Umbilical cord (tissue), 2 donors: ENCODE results near the gene VCX. TPM values are rescaled to one million over a fixed set of nuclear protein-coding genes. Genes with fewer than 3 reads are reported as not detected.
"Not testable (repeated sequence)": the region's sequence is repeated elsewhere in the genome, so short reads cannot be mapped to it uniquely, and the experiment has no call there.

Experiments
- DNase-seq: peaks from one replicate; pipeline ENCODE4 v3.0.0-alpha.2; 2015; ENCODE audit warnings: low spot score
- total RNA-seq: library from RNA; depleted of rRNA; stranded (reverse); fragments of >200 nt; gene quantifications from one replicate; pipeline ENCODE4 v1.2.3, GENCODE V29; 2014; ENCODE audit warnings: low replicate concordance; ENCODE audit not compliant: insufficient read depth

VCX gene
- total RNA-seq, result not detected

DNA sequence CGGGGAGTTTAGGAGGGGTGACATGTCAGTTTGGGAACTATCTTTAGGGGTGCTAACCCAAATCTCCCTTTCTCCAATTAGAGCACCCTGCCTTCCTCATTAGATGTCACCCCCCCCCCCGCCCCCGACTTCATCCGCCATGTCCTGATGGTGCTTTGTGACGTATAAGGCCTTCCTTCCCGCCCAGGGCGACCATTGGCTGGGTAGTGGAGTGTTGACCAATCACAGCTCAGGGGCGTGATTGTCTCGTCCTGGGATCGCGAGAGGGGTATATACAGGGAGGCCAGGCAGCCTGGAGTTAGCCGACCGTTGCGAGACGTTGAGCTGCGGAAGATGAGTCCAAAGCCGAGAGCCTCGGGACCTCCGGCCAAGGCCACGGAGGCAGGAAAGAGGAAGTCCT lies at the start of gene VCX:
Gene VCX, plus strand, starts transcription at position 301 of the 400 bp plus-strand sequence. Its CDS starts 33 bp downstream, at position 334.
- DNase-seq, result not testable (repeated sequence)

DNA sequence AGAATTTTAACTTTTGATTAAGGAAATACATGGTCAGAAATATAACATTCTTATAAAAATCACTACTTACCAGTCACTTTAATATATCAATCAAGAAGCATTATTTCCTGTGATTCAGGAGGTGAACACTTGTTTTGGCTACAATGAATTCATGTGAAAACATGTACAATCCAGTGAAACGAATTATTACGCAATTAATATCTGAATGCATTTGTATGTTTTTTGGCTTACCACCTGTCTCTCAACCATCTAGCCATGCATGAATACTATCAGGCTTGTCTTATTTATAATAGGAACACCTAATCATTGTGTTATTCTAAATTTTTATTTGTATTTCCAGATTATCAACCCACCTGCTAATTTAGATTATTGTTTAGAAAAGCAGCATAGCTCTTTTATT lies 44.6 kb upstream of the VCX start:
- DNase-seq, result no peak

DNA sequence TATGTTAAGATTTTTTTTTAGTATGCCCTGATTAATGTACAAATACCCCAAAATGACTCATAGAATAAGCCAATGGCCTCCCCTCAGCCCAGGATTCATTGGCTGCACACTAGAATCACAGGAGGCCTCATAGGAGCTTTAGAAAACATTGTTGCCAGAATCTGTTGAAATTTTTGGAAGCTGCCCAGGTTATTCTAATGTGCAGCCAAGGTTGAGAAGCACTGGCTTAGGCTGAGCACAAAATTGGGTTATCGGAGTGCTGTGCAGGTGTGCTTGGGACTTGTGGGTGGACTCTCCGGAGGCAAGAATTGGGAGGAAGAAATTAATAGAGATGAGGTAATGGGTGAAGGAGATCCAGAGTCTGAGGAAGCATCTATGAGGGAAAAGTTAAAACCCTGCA lies 41.3 kb upstream of the VCX start:
- no peak for DNase-seq

DNA sequence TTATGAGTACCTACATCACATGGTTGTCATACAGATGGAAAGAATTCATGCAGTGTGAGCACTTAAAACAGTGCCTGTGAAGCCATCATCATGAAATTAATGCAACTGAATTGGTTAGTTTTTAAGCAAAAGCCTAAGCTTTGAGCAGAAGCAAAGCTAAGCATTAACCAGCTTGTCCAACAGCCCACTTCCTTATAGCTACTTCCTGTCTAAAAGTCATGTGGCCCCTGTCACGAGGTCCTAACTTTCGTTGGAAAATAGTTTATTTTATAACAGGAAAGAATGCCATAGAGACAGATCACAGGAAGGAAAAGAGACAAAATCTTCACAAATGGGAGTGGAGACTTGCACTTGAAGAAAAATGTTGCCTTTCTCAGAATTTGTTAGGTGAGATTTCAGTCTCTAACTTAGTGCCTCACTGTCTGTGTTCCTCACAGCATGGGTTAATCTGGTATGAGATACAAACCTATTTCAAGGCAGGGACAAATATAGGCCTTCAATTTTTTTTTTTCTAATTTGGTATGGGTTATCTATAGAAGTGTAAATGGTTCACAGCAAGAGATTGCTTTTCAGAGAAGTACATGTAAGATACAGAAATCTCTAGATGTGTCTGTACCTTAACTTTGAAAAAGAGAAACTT lies 27.7 kb upstream of the VCX start:
- no peak for DNase-seq

DNA sequence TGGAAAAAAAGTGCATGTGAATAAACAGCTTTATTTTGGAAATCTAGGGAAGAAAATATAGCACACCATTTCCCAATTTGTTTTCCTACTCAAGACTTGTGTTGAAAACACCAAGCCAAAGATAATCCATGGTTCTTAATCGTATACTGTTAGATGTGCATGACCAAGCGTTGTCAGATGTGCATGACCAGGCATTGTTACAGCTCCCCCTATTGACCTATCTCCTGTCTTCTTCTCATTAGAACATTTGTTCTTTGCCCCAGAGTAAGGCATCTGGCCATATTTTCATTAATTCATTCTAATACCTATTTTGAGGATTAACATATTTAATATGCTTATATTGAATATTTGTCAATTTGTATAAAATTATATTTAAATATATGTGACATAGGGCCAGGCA lies 14.4 kb upstream of the VCX start:
- DNase-seq, result no peak

DNA sequence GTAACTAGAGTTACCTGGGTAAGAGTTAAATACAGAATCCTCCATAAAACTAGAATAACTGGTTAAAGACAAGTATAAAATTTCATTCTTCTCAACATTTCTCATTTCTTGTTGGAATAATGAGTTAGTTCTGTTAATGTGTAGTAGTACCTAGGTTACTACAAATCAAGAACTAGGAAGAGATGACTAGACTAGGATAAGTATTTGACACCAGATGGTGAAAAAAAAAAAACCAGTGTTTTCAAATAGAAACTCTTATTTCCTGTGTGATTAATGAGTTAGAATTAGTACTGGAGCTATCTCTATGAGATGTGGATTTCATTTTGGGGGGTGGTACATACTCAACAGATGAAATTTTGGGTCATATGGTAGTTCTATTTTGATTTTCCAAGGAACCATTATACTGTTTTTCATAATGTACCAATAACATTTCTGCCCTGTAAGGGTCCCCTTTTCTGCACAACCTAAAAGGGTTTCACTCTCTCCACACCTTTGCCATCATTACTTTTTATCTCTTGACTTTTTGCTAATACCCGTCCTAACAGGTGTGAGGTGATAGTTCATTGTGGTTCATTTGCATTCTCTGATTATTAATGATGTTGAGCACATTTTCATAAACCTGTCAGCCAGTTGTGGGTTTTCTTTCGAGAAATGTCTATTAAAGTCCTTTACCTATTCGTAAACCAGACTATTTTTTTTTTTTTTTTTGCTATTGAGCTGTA lies 1.7 kb upstream of the VCX start:
- no peak for DNase-seq

DNA sequence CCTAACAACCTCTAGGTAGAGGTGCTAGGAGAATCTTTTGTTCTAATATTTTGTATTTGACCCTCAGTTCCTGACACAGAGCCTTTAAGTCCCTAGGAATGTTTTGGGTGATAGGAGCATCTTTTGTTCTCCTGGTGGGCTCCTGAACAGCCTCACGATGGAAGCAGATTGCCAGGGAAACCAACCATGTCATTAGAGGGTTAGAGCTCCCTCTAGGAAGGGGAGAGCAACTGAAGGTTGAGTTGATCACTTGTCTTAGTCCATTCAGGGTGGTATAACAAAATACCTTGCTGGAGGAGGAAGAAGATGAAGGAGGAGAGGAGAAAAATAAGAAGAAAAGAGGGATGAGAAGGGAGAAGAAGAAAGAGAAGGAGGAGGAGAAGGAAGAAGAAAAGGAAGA lies 9.2 kb downstream of the VCX start:
- no peak for DNase-seq

DNA sequence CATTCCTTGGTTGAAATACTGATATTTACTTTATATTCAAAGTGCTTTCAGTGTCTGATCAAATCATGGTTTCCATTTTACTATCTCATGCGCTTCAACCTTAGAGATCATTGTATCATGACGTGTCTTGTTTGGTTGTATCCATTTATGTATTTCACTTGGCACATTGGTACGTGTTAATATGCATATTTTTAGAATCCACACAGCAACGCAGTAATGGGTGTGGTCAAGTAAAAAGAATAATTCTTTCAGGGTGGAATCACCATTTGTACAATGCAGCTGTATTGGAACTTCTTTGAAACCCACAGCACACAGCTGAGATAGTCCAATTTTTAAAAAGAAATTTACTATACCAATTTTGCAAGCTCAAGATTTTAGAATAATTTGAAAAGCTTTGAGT lies 29.1 kb downstream of the VCX start:
- no peak for DNase-seq

DNA sequence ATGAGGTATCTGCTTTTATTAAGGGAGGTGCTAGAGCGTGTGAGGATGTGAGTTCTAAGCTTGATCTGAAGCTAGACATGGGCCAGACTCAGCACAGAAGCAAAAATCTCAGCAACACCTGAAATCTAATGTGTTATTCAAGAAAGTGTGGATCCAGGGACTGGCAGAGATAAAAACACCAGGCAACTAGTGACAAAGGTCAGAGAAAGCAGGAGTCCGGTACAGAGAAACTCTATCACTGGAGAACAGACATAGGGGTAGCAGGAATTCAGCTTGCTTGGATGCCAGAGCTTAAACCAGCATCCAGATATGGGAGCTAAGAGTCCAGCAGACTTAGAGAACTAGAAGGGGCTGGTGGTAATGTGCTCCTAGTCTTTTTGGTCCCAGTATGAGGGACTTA lies 34.0 kb downstream of the VCX start:
- DNase-seq, result no peak

DNA sequence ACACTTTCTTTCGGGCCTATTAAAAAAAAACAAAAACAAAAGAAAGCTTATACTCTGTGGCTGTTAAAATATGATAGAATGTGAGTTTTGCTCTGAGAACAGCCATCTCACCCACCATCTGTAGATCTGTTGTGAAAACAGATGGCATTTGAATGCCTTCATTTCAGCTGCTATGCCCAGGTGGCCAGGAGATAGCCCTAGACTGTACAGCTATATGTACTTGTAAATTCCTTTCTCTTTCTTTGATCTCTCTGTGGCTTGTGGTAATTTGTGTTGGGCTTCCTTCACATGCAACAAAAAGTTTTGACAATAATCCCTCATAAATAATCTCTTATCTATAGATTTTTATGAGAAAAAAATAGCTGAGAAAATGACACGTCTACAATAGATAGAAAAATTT lies 46.2 kb downstream of the VCX start:
- no peak for DNase-seq

DNA sequence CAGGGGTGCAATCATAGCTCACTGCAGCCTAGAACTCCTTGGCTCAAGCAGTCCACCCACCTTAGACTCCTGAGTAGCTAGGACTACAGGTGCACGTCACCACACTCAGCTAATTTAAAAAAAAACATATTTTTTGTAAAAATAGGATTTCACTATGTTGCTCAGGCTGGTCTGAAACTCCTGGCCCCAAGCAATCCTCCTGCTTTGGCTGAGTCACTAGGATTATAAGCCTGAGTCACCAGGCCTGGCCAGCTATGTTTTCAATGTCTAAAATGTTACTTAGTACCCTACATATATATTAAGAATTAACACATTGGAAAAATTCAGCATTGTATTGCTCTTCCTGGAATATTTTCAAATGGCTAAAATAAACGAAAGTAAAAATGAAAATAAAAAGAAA lies 46.7 kb downstream of the VCX start:
- DNase-seq, result peak; percentile 19

DNA sequence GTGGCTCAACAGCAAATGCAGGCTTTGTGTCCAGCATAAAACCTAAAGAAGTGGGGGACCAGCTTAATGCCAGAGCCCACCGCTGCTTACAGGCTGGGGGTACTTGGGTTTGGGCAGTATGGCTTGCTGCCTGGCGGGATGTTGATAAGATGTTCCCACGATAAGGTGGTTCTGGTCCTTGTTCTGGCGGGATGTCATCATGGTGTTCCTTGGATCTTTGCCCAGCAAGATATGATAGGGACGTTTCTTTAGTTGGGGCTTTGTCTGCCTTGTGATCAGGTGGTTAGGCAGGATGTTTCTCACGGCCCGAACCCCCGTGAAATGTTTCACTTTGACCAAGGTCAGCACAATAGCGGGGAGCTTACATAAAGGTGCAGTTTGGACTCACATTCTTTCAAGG lies 49.0 kb downstream of the VCX start:
- no peak for DNase-seq

Other genes with a start within 250 kb of the VCX start
- gene PNPLA4, start 84.2 kb downstream of the VCX start, total RNA-seq, result 6.0 TPM